SK-N-SH (cell line): Measurements from ENCODE around the gene STIL.
"Not testable (repeated sequence)": the region's sequence is repeated elsewhere in the genome, so short reads cannot be mapped to it uniquely, and the experiment has no call there.

Source experiments
- EP300 ChIP-seq, 2 experiments: IDR thresholded peaks; 2 replicates each; pipeline versions ENCODE4 v1.4.0 to v1.6.1; 2012; ENCODE audit warnings: borderline replicate concordance in 1 of 2, low read depth in 1 of 2, low read length in 1 of 2
- EZH2phosphoT487 ChIP-seq: fragments of 200-600 bp; sonication (generic); IDR thresholded peaks from 2 replicates; pipeline ENCODE4 v1.6.1; 2017; ENCODE audit warnings: low read depth, mixed run types, mild to moderate bottlenecking, antibody characterized with exemption, moderate library complexity, borderline replicate concordance
- FOSL2 ChIP-seq: IDR thresholded peaks from 2 replicates; pipeline ENCODE4 v1.4.0; 2012; ENCODE audit warnings: low read depth, mild to moderate bottlenecking, moderate library complexity, borderline replicate concordance
- MAX ChIP-seq: IDR thresholded peaks from 2 replicates; pipeline ENCODE4 v1.4.0; 2012; ENCODE audit warnings: low read depth
- NRF1 ChIP-seq: IDR thresholded peaks from 2 replicates; pipeline ENCODE4 v1.6.1; 2012; ENCODE audit warnings: low read depth, mild to moderate bottlenecking, low read length
- RAD21 ChIP-seq: IDR thresholded peaks from 2 replicates; pipeline ENCODE4 v1.6.1; 2012; ENCODE audit warnings: mild to moderate bottlenecking, low read length
- TEAD4 ChIP-seq: IDR thresholded peaks from 2 replicates; pipeline ENCODE4 v1.4.0; 2012; ENCODE audit warnings: mild to moderate bottlenecking, borderline replicate concordance; ENCODE audit not compliant: insufficient read depth
- TF ChIP-seq, protein P1 (sequence below): fragments of 200-600 bp; sonication (generic); IDR thresholded peaks from 2 replicates; pipeline ENCODE4 v1.6.1; 2017; ENCODE audit warnings: antibody characterized with exemption, mild to moderate bottlenecking, moderate library complexity

- not testable (repeated sequence) for TF ChIP-seq TEAD4; EZH2phosphoT487; EP300 (IDR thresholded peaks at IDR 0.05; ENCODE audit: borderline replicate concordance in 1 of 2, low read depth in 1 of 2, low read length in 1 of 2); MAX; FOSL2; NRF1; RAD21
- TF ChIP-seq, protein P1, sequence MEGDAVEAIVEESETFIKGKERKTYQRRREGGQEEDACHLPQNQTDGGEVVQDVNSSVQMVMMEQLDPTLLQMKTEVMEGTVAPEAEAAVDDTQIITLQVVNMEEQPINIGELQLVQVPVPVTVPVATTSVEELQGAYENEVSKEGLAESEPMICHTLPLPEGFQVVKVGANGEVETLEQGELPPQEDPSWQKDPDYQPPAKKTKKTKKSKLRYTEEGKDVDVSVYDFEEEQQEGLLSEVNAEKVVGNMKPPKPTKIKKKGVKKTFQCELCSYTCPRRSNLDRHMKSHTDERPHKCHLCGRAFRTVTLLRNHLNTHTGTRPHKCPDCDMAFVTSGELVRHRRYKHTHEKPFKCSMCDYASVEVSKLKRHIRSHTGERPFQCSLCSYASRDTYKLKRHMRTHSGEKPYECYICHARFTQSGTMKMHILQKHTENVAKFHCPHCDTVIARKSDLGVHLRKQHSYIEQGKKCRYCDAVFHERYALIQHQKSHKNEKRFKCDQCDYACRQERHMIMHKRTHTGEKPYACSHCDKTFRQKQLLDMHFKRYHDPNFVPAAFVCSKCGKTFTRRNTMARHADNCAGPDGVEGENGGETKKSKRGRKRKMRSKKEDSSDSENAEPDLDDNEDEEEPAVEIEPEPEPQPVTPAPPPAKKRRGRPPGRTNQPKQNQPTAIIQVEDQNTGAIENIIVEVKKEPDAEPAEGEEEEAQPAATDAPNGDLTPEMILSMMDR = not testable (repeated sequence)
Measured at GRCh38 chr1:47319968-47320367, 6.0 kb upstream of the STIL start.
